IPS-20b (cell line): ENCODE data around the gene ARHGEF7.

Experiments used
- H3K27ac ChIP-seq: one replicate; pipeline ENCODE4 v1.5.1; 2013; ENCODE audit warnings: low read length
- H3K27me3 ChIP-seq: 2 replicates; pipeline ENCODE4 v1.6.1; 2013; ENCODE audit warnings: mild to moderate bottlenecking, low read length, inconsistent platforms; ENCODE audit not compliant: insufficient read depth
- H3K36me3 ChIP-seq: 2 replicates; pipeline ENCODE4 v1.6.1; 2013; ENCODE audit warnings: low read depth, mild to moderate bottlenecking, inconsistent platforms, low read length, moderate library complexity; ENCODE audit not compliant: insufficient read depth
- H3K4me1 ChIP-seq: 2 replicates; pipeline ENCODE4 v1.6.1; 2013; ENCODE audit warnings: mild to moderate bottlenecking, control low read depth, inconsistent platforms, low read length, moderate library complexity; ENCODE audit not compliant: insufficient read depth
- H3K4me3 ChIP-seq: 2 replicates; pipeline ENCODE4 v1.5.1; 2013; ENCODE audit warnings: mild to moderate bottlenecking, low read length, inconsistent platforms
- H3K9ac ChIP-seq: 2 replicates; pipeline ENCODE4 v1.6.1; 2013; ENCODE audit warnings: low read depth, mild to moderate bottlenecking, inconsistent platforms, low read length, moderate library complexity
- H3K9me3 ChIP-seq: 2 replicates; pipeline ENCODE4 v1.6.1; 2013; ENCODE audit warnings: mild to moderate bottlenecking, low read depth, low read length, inconsistent platforms; ENCODE audit not compliant: insufficient read depth

Gene ARHGEF7

GRCh38 chr13:111161601-111162600 lies 46.8 kb downstream of the ARHGEF7 start:
- Histone ChIP-seq H3K9me3 (no peaks in the 10 kb centered on the region), H3K36me3 (peaks cover 28% of the 10 kb centered on the region; the same call in 1 of the 2 replicates), H3K4me1 (no peaks in the 10 kb centered on the region), H3K27ac (no peak overlapping the region), H3K4me3 (no peak overlapping the region), H3K27me3 (no peaks in the 10 kb centered on the region), H3K9ac (no peak overlapping the region)

DNA sequence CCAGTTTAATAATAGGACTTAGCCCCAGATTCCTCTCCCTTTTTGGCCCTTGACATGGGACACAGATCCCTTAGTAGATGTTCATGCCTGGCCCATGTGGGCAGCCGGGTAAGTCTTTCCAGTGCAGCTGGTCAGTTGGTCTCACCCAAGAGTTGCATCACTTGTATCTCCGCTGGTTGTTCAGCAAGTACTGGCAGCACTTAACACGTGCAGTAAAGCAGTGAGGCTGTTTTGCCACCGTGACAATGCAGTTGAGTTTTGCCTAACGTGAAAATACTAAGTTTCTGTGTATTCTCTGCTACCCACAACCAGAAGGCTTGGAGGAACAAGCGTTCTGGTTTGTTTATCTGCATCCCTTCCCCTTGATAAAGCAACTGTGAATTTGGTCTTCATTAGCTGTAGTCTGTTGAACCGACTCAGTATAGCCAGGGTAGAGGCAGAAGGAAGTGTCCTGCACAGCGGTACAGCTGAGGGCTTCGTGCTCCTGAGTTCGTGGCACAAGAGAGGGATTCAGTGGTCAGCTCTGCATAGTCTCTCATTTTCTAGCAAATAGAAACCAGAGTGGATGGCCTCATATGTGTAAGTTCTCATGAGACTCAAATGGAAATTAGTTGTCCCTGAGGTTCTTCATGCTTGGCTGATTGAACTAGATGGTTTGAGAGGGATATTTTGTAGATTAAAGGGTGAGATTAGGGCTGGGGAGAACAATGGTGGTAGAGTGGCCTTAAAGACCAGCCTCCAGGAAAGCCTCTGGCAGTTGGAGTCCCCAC lies 50.3 kb downstream of the ARHGEF7 start:
- Histone ChIP-seq H3K9ac (no peak overlapping the region), H3K27me3 (no peaks in the 10 kb centered on the region), H3K4me3 (no peak overlapping the region), H3K36me3 (peaks cover 14% of the 10 kb centered on the region; the same call in 1 of the 2 replicates), H3K9me3 (no peaks in the 10 kb centered on the region), H3K4me1 (no peaks in the 10 kb centered on the region), H3K27ac (no peak overlapping the region)

DNA sequence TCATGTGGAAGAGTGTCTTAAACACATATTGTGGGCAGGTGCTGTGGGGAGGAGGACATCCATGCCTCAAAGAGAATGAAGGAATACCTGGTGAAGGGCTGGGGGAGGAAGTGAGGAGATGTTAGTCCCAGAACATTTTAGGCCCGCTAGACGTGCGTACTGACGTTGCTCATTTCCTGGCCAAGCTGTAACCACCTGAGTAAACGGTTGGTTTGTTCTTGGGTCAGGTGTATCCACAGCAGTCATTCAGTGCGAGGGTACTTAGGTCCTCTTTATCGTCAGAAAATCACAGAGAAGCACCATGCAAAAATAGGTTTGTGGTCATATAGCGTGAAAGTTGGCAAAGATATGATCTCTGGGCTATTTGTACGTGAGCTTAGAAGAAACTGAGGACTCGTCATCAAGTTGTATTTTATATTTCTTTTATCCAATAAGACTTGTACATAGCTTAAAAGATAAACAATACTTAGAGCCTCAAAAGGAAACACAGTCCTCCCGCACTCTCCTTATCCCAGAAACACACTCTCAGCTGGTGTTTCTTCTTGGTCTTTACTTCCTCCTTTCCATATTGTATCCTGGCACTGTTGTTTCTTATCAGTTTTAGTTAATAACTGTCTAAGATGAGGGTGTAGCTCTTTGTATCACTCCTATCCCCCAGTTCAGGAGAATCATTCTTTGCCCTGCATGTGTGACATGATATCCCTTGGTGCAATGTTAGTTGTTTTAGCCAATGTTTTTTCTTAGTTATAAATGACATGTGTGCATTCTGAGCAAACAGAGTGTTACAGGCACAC lies 52.0 kb downstream of the ARHGEF7 start:
- Histone ChIP-seq H3K27me3 (no peaks in the 10 kb centered on the region), H3K36me3 (peaks cover 6% of the 10 kb centered on the region; the same call in 1 of the 2 replicates), H3K4me1 (peaks cover 4% of the 10 kb centered on the region; the same call in 1 of the 2 replicates), H3K27ac (no peak overlapping the region), H3K9me3 (no peaks in the 10 kb centered on the region), H3K9ac (no peak overlapping the region), H3K4me3 (no peak overlapping the region)

GRCh38 chr13:111168107-111168506 lies 53.0 kb downstream of the ARHGEF7 start:
- Histone ChIP-seq H3K27ac (no peak overlapping the region), H3K4me3 (no peak overlapping the region), H3K9ac (no peak overlapping the region), H3K4me1 (peaks cover 4% of the 10 kb centered on the region; the same call in 1 of the 2 replicates), H3K36me3 (peaks cover 10% of the 10 kb centered on the region; the same call in 1 of the 2 replicates), H3K9me3 (no peaks in the 10 kb centered on the region), H3K27me3 (no peaks in the 10 kb centered on the region)

- Histone ChIP-seq H3K9ac (no peak overlapping the region), H3K27me3 (no peaks in the 10 kb centered on the region), H3K36me3 (peaks cover 13% of the 10 kb centered on the region; the same call in 1 of the 2 replicates), H3K9me3 (no peaks in the 10 kb centered on the region), H3K27ac (no peak overlapping the region), H3K4me1 (peaks cover 4% of the 10 kb centered on the region; the same call in 1 of the 2 replicates), H3K4me3 (no peak overlapping the region)
Observed at GRCh38 chr13:111171112-111171511, 56.0 kb downstream of the ARHGEF7 start.

- Histone ChIP-seq H3K4me3 (no peak overlapping the region), H3K36me3 (peaks cover 13% of the 10 kb centered on the region; the same call in 1 of the 2 replicates), H3K27me3 (no peaks in the 10 kb centered on the region), H3K9me3 (no peaks in the 10 kb centered on the region), H3K9ac (no peak overlapping the region), H3K4me1 (peaks cover 4% of the 10 kb centered on the region; the same call in 1 of the 2 replicates), H3K27ac (no peak overlapping the region)
Observed at GRCh38 chr13:111171629-111172028, 56.5 kb downstream of the ARHGEF7 start.

DNA sequence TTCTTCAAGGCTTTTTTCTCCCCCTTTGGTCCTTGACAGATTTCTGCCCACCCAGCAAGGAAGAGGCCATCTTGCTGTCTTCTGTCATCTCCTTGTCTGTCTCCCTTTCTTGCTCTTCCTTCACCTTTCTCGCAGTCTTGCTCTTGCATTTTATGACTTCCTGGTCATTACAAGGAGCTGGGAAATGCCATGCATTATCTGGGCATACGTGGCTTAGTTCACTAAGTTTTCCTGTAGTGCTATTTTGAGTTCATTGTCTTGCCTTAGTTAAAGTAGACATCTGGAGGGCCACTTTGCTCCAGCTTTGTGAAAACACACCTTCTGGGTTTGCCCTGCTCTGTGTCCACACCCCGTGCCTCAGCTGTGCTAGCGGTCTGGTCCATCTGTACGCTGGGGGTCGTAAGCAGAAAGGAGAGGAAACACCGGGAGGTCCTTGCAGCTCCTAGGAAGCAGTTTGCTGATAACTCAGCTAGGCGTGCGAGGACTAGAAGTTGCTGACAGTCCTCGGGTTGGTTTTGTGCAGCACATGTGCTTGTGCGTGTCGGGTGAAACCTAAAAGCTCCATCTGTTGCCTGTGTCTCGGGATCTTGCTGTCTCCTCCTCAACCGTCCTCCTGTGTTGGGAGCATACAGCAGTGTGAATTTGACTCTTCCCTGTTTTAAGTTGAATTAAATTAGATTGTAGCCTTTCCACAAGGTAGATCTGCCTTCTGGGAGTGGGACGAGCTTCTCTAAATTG lies 59.4 kb downstream of the ARHGEF7 start:
- no peak overlapping the region for H3K27ac ChIP-seq
- H3K36me3 ChIP-seq = peaks cover 15% of the 10 kb centered on the region
- H3K9me3 ChIP-seq = no peaks in the 10 kb centered on the region
- H3K27me3 ChIP-seq = no peaks in the 10 kb centered on the region
- no peak overlapping the region for H3K4me3 ChIP-seq
- H3K9ac ChIP-seq = no peak overlapping the region
- H3K4me1 ChIP-seq = peaks cover 4% of the 10 kb centered on the region; the same call in 1 of the 2 replicates

DNA sequence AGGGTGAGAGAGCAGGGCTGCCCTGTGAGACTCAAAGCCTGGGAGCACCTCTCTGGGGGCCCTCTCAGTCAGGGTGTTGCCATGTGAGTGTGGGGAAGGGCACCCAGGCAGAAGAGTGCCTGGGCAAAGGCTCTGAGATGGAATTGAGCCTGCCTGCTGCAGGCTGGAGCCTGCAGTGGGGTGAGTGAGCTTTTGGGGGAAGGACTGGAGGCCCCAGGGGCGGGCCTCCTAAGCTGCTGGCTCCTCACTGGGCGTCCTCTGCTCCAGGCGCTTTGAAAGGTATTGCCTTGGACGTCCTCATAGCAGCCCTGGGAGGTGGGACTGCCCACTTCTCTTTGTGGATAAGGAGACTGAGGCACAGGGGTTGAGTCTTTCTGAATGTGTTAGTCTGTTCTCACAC lies 60.3 kb downstream of the ARHGEF7 start:
- no peaks in the 10 kb centered on the region for H3K9me3 ChIP-seq

DNA sequence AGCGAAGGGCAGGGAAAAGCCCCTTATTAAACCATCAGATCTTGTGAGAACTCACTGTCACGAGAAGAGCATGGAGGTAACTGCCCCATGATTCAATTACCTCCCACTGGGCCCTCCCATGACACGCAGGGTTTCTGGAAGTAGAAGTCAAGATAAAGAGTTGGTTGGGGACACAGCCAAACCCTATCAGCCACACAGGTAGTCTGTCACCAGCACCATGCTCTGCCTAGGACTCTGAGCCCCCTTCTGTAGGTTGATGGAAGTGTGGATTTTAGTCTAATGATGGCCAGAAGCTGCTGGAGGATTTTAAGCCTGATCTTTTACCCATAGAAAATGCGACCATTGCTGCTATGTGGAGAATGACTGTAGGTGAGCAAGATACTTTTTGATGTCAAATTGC lies 60.8 kb downstream of the ARHGEF7 start:
- Histone ChIP-seq H3K9me3 (no peaks in the 10 kb centered on the region), H3K36me3 (peaks cover 15% of the 10 kb centered on the region), H3K27me3 (no peaks in the 10 kb centered on the region), H3K27ac (no peak overlapping the region), H3K9ac (no peak overlapping the region), H3K4me3 (no peak overlapping the region), H3K4me1 (no peaks in the 10 kb centered on the region; the same call in 1 of the 2 replicates)

More for the DNA sequence above, 60.3 kb downstream of the ARHGEF7 start:
- no peak overlapping the region for H3K4me3 ChIP-seq
- H3K9ac ChIP-seq = no peak overlapping the region
- H3K27me3 ChIP-seq = no peaks in the 10 kb centered on the region
- peaks cover 15% of the 10 kb centered on the region for H3K36me3 ChIP-seq
- peaks cover 4% of the 10 kb centered on the region; the same call in 1 of the 2 replicates for H3K4me1 ChIP-seq
- no peak overlapping the region for H3K27ac ChIP-seq

GRCh38 chr13:111176421-111176820 lies 61.3 kb downstream of the ARHGEF7 start:
- Histone ChIP-seq H3K4me3 (no peak overlapping the region), H3K9me3 (no peaks in the 10 kb centered on the region), H3K27ac (no peak overlapping the region), H3K36me3 (peaks cover 15% of the 10 kb centered on the region), H3K27me3 (no peaks in the 10 kb centered on the region), H3K9ac (no peak overlapping the region), H3K4me1 (no peaks in the 10 kb centered on the region)
